ENCODE results near the gene NRSN1. TPM values are rescaled to one million over a fixed set of nuclear protein-coding genes. Genes with fewer than 3 reads are reported as not detected.

NRSN1 gene
- under 1 TPM in 1 of 4 donors, not detected in 3; 0.34 TPM for total RNA-seq

- TF ChIP-seq CTCF (IDR thresholded peaks at IDR 0.05; ENCODE audit: low read depth), result no peak
Measured at GRCh38 chr6:24125980-24126379, at the start of gene NRSN1. NRSN1 (plus strand) TSS chr6:24126215; CDS start chr6:24134328, 8,113 bp downstream.

GRCh38 chr6:24078200-24078599, 47.8 kb upstream of the NRSN1 start:
- no peak for TF ChIP-seq CTCF (IDR thresholded peaks at IDR 0.05; ENCODE audit: low read depth)

GRCh38 chr6:24079076-24079475, 46.9 kb upstream of the NRSN1 start:
- TF ChIP-seq CTCF (IDR thresholded peaks at IDR 0.05; ENCODE audit: low read depth), result no peak

- no peak for TF ChIP-seq CTCF (IDR thresholded peaks at IDR 0.05; ENCODE audit: low read depth)
Measured at GRCh38 chr6:24080711-24081110, 45.3 kb upstream of the NRSN1 start.

- TF ChIP-seq CTCF (IDR thresholded peaks at IDR 0.05; ENCODE audit: low read depth), result no peak
Measured at GRCh38 chr6:24089736-24090135, 36.3 kb upstream of the NRSN1 start.

GRCh38 chr6:24092407-24092806, 33.6 kb upstream of the NRSN1 start:
- no peak for TF ChIP-seq CTCF (IDR thresholded peaks at IDR 0.05; ENCODE audit: low read depth)

- TF ChIP-seq CTCF (IDR thresholded peaks at IDR 0.05; ENCODE audit: low read depth), result no peak
Measured at GRCh38 chr6:24093381-24093780, 32.6 kb upstream of the NRSN1 start.

All from subcutaneous adipose tissue (tissue), 4 donors.